HEK293 (cell line): ENCODE data around the gene GAA.
"Not testable (repeated sequence)": the region's sequence is repeated elsewhere in the genome, so short reads cannot be mapped to it uniquely, and the experiment has no call there.

Source experiments
- CTCF ChIA-PET: fragments of 350-600 bp; formaldehyde crosslinking; extraction: SDS; loops from one replicate; lab custom pipeline; 2021; ENCODE audit warnings: antibody characterized with exemption; lab: Yijun Ruan, JAX
- POLR2A ChIA-PET: fragments of 300-600 bp; formaldehyde crosslinking; extraction: SDS; loops from one replicate; lab custom pipeline; 2020; ENCODE audit warnings: antibody characterized with exemption, inconsistent platforms; lab: Yijun Ruan, JAX
- H3K27ac ChIP-seq: fragments of 200-500 bp; sonication (Bioruptor generic); 2 replicates; pipeline ENCODE4 v1.5.1; 2014; ENCODE audit warnings: low read depth, low read length, control low read depth, inconsistent platforms; ENCODE audit errors: extremely low read depth
- H3K36me3 ChIP-seq, 2 experiments: fragments of 200-500 bp in 1 of 2; sonication (Bioruptor generic) in 1 of 2; 1 replicate in 1 of 2; 2 replicates in 1 of 2; pipeline ENCODE4 v1.5.1; 2014 to 2017; ENCODE audit warnings: inconsistent platforms in 2 of 2, low read length in 2 of 2; ENCODE audit not compliant: control insufficient read depth in 2 of 2, insufficient read depth in 1 of 2
- H3K4me1 ChIP-seq: fragments of 200-500 bp; sonication (Bioruptor generic); 2 replicates; pipeline ENCODE4 v1.5.1; 2014; ENCODE audit warnings: mild to moderate bottlenecking, low read length, inconsistent platforms; ENCODE audit not compliant: control insufficient read depth, insufficient read depth
- H3K4me3 ChIP-seq: 2 replicates; pipeline ENCODE4 v1.5.1; 2011; ENCODE audit warnings: low read depth, mild to moderate bottlenecking, control low read depth, low read length, moderate library complexity
- H3K9me3 ChIP-seq: fragments of 200-500 bp; sonication (Bioruptor generic); 2 replicates; pipeline ENCODE4 v1.5.1; 2014; ENCODE audit warnings: low read depth, low read length, inconsistent platforms; ENCODE audit not compliant: control insufficient read depth, insufficient read depth
- BCL11B ChIP-seq: fragments of 450-650 bp; formaldehyde crosslinking; IDR thresholded peaks from 2 replicates; pipeline ENCODE4 v1.5.1; 2016; ENCODE audit warnings: low read depth, missing biosample characterization, missing genetic modification characterization
- GLI2 ChIP-seq: fragments of 450-650 bp; formaldehyde crosslinking; IDR thresholded peaks from 2 replicates; pipeline ENCODE4; 2017; ENCODE audit warnings: missing biosample characterization, missing genetic modification characterization, low read depth, borderline replicate concordance
- HOXC10 ChIP-seq: sonication (generic); formaldehyde crosslinking; IDR thresholded peaks from 2 replicates; pipeline ENCODE4 v1.8.1; 2023; ENCODE audit warnings: mild to moderate bottlenecking, missing genetic modification reagents
- MZF1 ChIP-seq: fragments of 450-650 bp; formaldehyde crosslinking; IDR thresholded peaks from 2 replicates; pipeline ENCODE4 v1.5.1; 2017; ENCODE audit warnings: missing biosample characterization, missing genetic modification characterization, borderline replicate concordance
- SCRT2 ChIP-seq: fragments of 450-650 bp; formaldehyde crosslinking; IDR thresholded peaks from 2 replicates; pipeline ENCODE4 v1.5.1; 2016; ENCODE audit warnings: missing biosample characterization, missing genetic modification characterization
- ZBTB21 ChIP-seq: fragments of 450-650 bp; formaldehyde crosslinking; IDR thresholded peaks from 2 replicates; pipeline ENCODE4 v1.5.1; 2017; ENCODE audit warnings: missing biosample characterization, missing genetic modification characterization
- ZNF10 ChIP-seq: fragments of 450-650 bp; formaldehyde crosslinking; IDR thresholded peaks from 2 replicates; pipeline ENCODE4 v1.5.1; 2017; ENCODE audit warnings: missing biosample characterization, missing genetic modification characterization
- ZNF624 ChIP-seq: fragments of 450-650 bp; formaldehyde crosslinking; IDR thresholded peaks from 2 replicates; pipeline ENCODE4 v1.5.1; 2017; ENCODE audit warnings: missing biosample characterization, missing genetic modification characterization
- ZNF626 ChIP-seq: fragments of 450-650 bp; sonication (Bioruptor Pico); formaldehyde crosslinking; IDR thresholded peaks from 2 replicates; pipeline ENCODE4 v1.5.1; 2018; ENCODE audit warnings: missing biosample characterization, missing genetic modification characterization, inconsistent platforms
- ZSCAN23 ChIP-seq: fragments of 450-650 bp; formaldehyde crosslinking; IDR thresholded peaks from 2 replicates; pipeline ENCODE4 v1.5.1; 2016; ENCODE audit warnings: missing biosample characterization, missing genetic modification characterization
- TF ChIP-seq, protein P1 (sequence below): fragments of 450-650 bp; formaldehyde crosslinking; IDR thresholded peaks from 2 replicates; pipeline ENCODE4 v1.5.1; 2017; ENCODE audit warnings: missing biosample characterization, missing genetic modification characterization
- TF ChIP-seq, protein P2 (sequence below): sonication (generic); formaldehyde crosslinking; IDR thresholded peaks from 2 replicates; pipeline ENCODE4 v1.8.1; 2022; ENCODE audit warnings: mild to moderate bottlenecking, moderate library complexity, missing genetic modification reagents
- TF ChIP-seq, protein P3 (sequence below): fragments of 450-650 bp; formaldehyde crosslinking; optimal IDR thresholded peaks from 2 replicates; pipeline ENCODE3; 2016; ENCODE audit warnings: missing biosample characterization, mild to moderate bottlenecking, missing genetic modification characterization
- TF ChIP-seq, protein P4 (sequence below): fragments of 450-650 bp; IDR thresholded peaks from 2 replicates; pipeline ENCODE4 v1.5.1; 2018; ENCODE audit warnings: missing biosample characterization, mild to moderate bottlenecking, missing genetic modification characterization
- TF ChIP-seq, protein P5 (sequence below): fragments of 450-650 bp; formaldehyde crosslinking; IDR thresholded peaks from 2 replicates; pipeline ENCODE4 v1.5.1; 2016; ENCODE audit warnings: missing biosample characterization, missing genetic modification characterization, low read depth

GAA gene

DNA sequence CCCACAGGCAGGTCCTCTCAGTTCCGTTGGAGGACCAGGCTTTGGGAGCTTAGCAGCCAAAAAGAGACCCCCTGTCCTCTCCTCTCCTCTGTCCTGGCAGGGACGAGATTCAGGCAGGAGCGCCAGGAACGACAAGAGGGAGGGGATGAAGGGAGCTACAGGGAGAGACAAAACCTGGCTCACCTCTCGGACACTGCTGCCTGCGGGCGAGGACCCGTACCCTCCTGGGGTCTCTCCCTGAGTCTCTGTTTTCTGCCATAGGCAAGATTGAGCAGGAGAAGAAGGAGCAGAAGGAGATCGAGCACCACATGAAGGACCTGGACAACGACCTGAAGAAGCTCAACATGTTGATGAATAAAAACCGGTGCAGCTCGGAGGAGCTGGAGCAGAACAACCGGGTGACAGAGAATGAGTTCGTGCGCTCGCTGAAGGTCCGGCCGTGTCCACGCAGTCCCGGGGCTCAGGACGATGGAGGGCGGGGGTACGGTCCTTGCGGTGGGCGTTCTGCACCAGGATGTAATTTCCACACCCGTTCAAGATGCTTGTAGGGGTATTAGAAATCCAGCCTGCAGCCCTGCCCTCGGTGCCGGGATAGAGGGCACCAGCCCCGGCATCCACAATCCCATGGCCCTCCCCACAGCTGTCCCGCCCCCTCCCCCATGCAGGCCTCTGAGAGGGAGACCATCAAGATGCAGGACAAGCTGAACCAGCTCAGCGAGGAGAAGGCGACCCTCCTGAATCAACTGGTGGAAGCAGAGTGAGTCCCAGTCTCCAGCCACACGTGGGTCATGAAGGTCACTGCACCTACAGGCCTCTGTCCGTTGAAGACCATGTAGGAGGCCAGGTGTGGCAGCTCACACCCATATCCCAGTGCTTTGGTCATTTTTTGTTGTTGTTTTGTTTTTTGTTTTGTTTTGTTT, 13.8 kb upstream of the GAA start:
- 0 out of 2 replicates have a peak, but pooled peaks cover 2% of the 10 kb centered on the region for H3K4me1 ChIP-seq
- ChIA-PET CTCF (interaction anchor here (0.7 to 3.2 kb wide), 3 partner anchors 14 to 274 kb away, joined by 4 to 22 read pairs (median 5); partner anchors contain the start of gene GAA), POLR2A (interaction anchor here (2.9 kb wide), 1 partner anchor 14 kb away, joined by 11 read pairs; the partner anchor contains the start of gene GAA)
- no peak overlapping the region for H3K4me3 ChIP-seq
- no peaks in the 10 kb centered on the region for H3K36me3 ChIP-seq
- TF ChIP-seq, protein P1, sequence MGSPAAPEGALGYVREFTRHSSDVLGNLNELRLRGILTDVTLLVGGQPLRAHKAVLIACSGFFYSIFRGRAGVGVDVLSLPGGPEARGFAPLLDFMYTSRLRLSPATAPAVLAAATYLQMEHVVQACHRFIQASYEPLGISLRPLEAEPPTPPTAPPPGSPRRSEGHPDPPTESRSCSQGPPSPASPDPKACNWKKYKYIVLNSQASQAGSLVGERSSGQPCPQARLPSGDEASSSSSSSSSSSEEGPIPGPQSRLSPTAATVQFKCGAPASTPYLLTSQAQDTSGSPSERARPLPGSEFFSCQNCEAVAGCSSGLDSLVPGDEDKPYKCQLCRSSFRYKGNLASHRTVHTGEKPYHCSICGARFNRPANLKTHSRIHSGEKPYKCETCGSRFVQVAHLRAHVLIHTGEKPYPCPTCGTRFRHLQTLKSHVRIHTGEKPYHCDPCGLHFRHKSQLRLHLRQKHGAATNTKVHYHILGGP (tag by site-specific recombination): no peak
- TF ChIP-seq SCRT2: 0 out of 2 replicates have a peak, but pooled peaks have one; percentile 60
- H3K9me3 ChIP-seq: no peaks in the 10 kb centered on the region
- H3K27ac ChIP-seq: no peak overlapping the region

DNA sequence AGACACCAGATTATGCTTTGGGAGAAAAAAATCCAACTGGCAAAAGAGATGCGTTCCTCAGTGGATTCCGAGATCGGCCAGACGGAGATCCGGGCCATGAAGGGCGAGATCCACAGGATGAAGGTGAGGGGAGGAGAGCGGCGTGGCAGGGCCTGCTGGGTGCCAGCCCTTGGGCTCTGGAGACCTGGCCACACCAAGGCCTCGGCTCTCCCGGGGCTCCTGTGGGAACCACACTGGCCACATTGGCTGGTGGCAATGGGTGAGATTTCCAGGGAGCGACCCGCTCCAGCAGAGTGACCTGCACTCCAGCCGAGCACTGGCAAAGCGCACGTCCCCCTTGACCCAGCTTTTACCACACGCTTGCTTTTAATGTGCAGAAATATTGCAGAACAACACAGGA, 11.6 kb upstream of the GAA start:
- no peaks in the 10 kb centered on the region for H3K9me3 ChIP-seq
- H3K27ac ChIP-seq: no peak overlapping the region
- 0 out of 2 replicates have a peak, but pooled peaks cover 2% of the 10 kb centered on the region for H3K4me1 ChIP-seq
- TF ChIP-seq MZF1 (tag by site-specific recombination) (no peak), SCRT2 (no peak), BCL11B (no peak), ZNF624 (no peak)
- TF ChIP-seq, protein P2, sequence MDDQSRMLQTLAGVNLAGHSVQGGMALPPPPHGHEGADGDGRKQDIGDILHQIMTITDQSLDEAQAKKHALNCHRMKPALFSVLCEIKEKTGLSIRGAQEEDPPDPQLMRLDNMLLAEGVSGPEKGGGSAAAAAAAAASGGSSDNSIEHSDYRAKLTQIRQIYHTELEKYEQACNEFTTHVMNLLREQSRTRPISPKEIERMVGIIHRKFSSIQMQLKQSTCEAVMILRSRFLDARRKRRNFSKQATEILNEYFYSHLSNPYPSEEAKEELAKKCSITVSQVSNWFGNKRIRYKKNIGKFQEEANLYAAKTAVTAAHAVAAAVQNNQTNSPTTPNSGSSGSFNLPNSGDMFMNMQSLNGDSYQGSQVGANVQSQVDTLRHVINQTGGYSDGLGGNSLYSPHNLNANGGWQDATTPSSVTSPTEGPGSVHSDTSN: no peak
- CTCF ChIA-PET: interaction anchor here (0.9 to 3.2 kb wide), 2 partner anchors 11 to 348 kb away, joined by 3 to 22 read pairs; partner anchors contain the start of gene GAA
- no peak overlapping the region for H3K4me3 ChIP-seq
- POLR2A ChIA-PET: interaction anchor here (0.6 to 2.9 kb wide), 3 partner anchors 12 to 895 kb away, joined by 3 to 11 read pairs (median 7); partner anchors contain the start of gene GAA
- H3K36me3 ChIP-seq: no peaks in the 10 kb centered on the region

DNA sequence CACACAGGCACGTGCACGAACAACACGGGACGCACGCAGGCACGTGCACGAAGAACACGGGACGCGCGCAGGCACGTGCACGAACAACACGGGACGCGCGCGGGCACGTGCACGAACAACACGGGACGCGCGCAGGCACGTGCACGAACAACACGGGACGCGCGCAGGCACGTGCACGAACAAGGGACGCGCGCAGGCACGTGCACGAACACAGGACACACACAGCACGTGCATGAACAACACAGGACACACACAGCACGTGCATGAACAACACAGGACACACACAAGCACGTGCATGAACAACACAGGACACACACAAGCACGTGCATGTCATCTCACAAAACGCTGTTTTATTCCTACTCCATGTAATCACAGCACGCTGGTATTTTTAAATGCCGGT, 11.2 kb upstream of the GAA start:
- H3K36me3 ChIP-seq, H3K4me1 ChIP-seq, H3K27ac ChIP-seq, H3K4me3 ChIP-seq, H3K9me3 ChIP-seq: not testable (repeated sequence)
- CTCF ChIA-PET: interaction anchor here (3.2 to 3.3 kb wide), 2 partner anchors 11 kb away, joined by 22 to 31 read pairs; partner anchors contain the start of gene GAA
- TF ChIP-seq, protein P3, sequence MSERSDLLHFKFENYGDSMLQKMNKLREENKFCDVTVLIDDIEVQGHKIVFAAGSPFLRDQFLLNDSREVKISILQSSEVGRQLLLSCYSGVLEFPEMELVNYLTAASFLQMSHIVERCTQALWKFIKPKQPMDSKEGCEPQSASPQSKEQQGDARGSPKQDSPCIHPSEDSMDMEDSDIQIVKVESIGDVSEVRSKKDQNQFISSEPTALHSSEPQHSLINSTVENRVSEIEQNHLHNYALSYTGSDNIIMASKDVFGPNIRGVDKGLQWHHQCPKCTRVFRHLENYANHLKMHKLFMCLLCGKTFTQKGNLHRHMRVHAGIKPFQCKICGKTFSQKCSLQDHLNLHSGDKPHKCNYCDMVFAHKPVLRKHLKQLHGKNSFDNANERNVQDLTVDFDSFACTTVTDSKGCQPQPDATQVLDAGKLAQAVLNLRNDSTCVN (tag by site-specific recombination): peak; percentile 30
- POLR2A ChIA-PET: interaction anchor here (0.6 kb wide), 1 partner anchor 895 kb away, joined by 3 read pairs; no protein-coding TSS in a partner anchor

DNA sequence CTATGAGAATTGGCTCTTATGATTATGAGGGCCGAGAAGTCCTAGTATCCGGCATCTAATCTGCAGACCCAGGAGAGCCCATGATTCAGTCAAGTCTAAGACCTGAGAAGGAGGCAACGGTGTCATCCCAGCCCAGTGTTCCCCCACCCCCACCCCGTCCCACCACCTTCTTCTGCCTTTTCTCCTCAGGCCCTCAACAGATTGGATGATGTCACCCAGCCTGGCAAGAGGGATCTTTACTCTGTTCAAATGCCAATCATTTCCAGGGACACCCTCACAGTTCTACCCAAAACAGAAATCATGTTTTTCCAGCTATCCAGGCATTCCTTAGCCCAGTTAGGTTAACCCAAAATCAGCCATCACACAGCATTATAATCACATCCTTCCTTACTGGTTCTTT, 10.0 kb upstream of the GAA start:
- ChIA-PET POLR2A (interaction anchor here (1.5 kb wide), 1 partner anchor 10 kb away, joined by 5 read pairs; the partner anchor contains the start of gene GAA), CTCF (interaction anchor here (1.2 to 3.4 kb wide), 4 partner anchors 9 to 86 kb away, joined by 3 to 31 read pairs (median 14); partner anchors contain the start of gene GAA)
- no peaks in the 10 kb centered on the region for H3K9me3 ChIP-seq
- H3K4me1 ChIP-seq: 0 out of 2 replicates have a peak, but pooled peaks cover 2% of the 10 kb centered on the region
- H3K36me3 ChIP-seq: no peaks in the 10 kb centered on the region
- no peak overlapping the region for H3K4me3 ChIP-seq
- no peak overlapping the region for H3K27ac ChIP-seq
- TF ChIP-seq, protein P4, sequence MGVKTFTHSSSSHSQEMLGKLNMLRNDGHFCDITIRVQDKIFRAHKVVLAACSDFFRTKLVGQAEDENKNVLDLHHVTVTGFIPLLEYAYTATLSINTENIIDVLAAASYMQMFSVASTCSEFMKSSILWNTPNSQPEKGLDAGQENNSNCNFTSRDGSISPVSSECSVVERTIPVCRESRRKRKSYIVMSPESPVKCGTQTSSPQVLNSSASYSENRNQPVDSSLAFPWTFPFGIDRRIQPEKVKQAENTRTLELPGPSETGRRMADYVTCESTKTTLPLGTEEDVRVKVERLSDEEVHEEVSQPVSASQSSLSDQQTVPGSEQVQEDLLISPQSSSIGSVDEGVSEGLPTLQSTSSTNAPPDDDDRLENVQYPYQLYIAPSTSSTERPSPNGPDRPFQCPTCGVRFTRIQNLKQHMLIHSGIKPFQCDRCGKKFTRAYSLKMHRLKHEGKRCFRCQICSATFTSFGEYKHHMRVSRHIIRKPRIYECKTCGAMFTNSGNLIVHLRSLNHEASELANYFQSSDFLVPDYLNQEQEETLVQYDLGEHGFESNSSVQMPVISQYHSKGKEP: no peak
- TF ChIP-seq, protein P5, sequence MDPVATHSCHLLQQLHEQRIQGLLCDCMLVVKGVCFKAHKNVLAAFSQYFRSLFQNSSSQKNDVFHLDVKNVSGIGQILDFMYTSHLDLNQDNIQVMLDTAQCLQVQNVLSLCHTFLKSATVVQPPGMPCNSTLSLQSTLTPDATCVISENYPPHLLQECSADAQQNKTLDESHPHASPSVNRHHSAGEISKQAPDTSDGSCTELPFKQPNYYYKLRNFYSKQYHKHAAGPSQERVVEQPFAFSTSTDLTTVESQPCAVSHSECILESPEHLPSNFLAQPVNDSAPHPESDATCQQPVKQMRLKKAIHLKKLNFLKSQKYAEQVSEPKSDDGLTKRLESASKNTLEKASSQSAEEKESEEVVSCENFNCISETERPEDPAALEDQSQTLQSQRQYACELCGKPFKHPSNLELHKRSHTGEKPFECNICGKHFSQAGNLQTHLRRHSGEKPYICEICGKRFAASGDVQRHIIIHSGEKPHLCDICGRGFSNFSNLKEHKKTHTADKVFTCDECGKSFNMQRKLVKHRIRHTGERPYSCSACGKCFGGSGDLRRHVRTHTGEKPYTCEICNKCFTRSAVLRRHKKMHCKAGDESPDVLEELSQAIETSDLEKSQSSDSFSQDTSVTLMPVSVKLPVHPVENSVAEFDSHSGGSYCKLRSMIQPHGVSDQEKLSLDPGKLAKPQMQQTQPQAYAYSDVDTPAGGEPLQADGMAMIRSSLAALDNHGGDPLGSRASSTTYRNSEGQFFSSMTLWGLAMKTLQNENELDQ (tag by site-specific recombination): no peak
- TF ChIP-seq HOXC10 (CRISPR knock-in tag) (no peak), ZBTB21 (tag by site-specific recombination) (no peak), ZNF626 (tag by site-specific recombination) (no peak), ZNF10 (tag by site-specific recombination) (no peak), GLI2 (no peak), ZSCAN23 (tag by site-specific recombination) (no peak)
